HL-60 (cell line): ENCODE measurements around the gene SANBR.

Source experiments
- DNase-seq, 2 experiments: peaks; one replicate each; pipeline ENCODE4 v3.0.0-alpha.2; 2010 to 2020; ENCODE audit warnings: low read depth in 1 of 2, low spot score in 1 of 2
- H3K27ac ChIP-seq: fragments of 250-450 bp; sonication (Bioruptor Pico); replicated peaks from 2 replicates; pipeline ENCODE4 v1.5.1; 2020; ENCODE audit warnings: mild to moderate bottlenecking, moderate library complexity
- H3K27me3 ChIP-seq: fragments of 250-450 bp; sonication (Bioruptor Pico); 2 replicates; pipeline ENCODE4 v1.5.1; 2021; ENCODE audit warnings: mild to moderate bottlenecking, moderate library complexity; ENCODE audit not compliant: insufficient read depth, poor library complexity, severe bottlenecking
- H3K4me3 ChIP-seq: replicated peaks from 2 replicates; pipeline ENCODE4 v1.5.1; 2011; ENCODE audit warnings: mild to moderate bottlenecking, control low read depth, low read length; ENCODE audit not compliant: insufficient read depth
- CTCF ChIP-seq: IDR thresholded peaks from one replicate; pipeline ENCODE4 v1.5.1; 2011; ENCODE audit warnings: low read length, control low read depth, inconsistent platforms; ENCODE audit not compliant: insufficient read depth
- GABPA ChIP-seq: IDR thresholded peaks from 2 replicates; pipeline ENCODE4 v1.6.1; 2012; ENCODE audit warnings: low read depth
- POLR2AphosphoS5 ChIP-seq: IDR thresholded peaks from 2 replicates; pipeline ENCODE4 v1.6.1; 2012; ENCODE audit warnings: low read depth
- REST ChIP-seq: IDR thresholded peaks from 2 replicates; pipeline ENCODE4 v1.6.1; 2012; ENCODE audit warnings: low read depth; ENCODE audit not compliant: insufficient replicate concordance
- SPI1 ChIP-seq: IDR thresholded peaks from 2 replicates; pipeline ENCODE4 v1.6.1; 2012; ENCODE audit warnings: low read depth, mild to moderate bottlenecking, borderline replicate concordance

SANBR gene

DNA sequence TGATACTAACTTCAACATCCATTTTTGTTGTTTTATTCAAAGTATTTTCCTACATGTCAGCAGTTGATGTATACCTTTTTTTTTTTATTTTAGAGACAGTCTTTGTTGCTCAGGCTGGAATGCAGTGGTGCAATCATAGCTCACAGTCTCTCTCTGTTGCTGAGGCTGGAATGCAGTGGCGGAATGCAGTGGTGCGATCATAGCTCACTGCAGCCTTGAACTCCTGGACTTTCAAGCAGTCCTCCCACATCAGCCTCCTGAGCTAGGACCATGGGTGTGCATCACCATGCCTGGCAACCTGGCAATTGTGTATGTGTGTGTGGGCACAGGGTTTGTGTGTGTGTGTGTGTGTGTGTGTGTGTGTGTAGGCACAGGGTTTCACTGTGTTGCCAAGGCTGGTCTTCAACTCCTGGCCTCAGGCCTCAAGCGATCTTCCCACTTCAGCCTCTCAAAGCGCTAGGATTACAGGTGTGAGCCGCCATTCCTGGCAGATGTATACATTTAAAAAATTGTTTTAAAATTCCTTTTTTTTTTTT lies 24.8 kb downstream of the SANBR start:
- no peaks in the 10 kb centered on the region for H3K27me3 ChIP-seq
- DNase-seq = no peak
- no peak overlapping the region for H3K4me3 ChIP-seq
- TF ChIP-seq REST = no peak
- no peak for TF ChIP-seq POLR2AphosphoS5
- H3K27ac ChIP-seq = no peak overlapping the region

DNA sequence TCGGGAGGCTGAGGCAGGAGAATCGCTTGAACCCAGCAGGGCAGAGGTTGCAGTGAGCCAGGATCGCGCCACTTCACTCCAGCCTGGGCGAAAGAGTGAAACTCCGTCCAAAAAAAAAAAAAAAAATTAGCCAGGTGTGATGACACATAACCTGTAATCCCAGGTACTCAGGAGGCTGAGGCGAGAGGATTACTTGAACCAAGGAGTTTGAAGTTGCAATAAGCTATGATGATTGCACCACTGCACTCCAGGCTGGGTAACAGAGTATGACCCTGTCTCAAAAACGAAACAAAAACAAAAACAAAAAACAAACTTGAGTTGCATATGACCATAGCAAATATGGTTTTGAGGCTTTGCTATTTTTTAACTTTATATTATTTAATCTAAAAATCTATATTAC lies 25.8 kb downstream of the SANBR start:
- H3K27me3 ChIP-seq = no peaks in the 10 kb centered on the region
- no peak overlapping the region for H3K4me3 ChIP-seq
- H3K27ac ChIP-seq = no peak overlapping the region
- no peak for DNase-seq
- TF ChIP-seq REST (no peak), GABPA (no peak), CTCF (no peak)

DNA sequence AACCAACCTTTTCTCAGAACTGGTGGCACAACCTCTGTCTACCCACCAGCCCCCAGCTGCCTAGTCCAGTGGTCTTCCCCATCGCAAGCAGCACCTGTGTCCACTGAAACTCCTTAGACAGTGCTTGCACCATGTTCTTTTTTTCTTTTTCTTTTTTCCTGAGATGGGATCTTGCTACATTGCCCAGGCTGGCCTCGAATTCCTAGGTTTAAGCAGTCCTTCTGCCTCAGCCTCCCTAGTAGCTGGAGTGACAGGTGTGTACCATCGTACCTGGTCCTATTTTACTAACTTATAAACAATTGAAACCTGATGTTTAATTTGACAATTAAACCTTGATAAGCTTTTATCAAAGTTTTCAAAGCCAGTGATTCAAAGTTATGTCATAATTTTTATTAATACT lies 30.8 kb downstream of the SANBR start:
- Histone ChIP-seq H3K27me3 (no peaks in the 10 kb centered on the region), H3K27ac (no peak overlapping the region), H3K4me3 (no peak overlapping the region)
- no peak for DNase-seq
- TF ChIP-seq SPI1 (no peak), POLR2AphosphoS5 (no peak), REST (no peak), GABPA (no peak), CTCF (no peak)

DNA sequence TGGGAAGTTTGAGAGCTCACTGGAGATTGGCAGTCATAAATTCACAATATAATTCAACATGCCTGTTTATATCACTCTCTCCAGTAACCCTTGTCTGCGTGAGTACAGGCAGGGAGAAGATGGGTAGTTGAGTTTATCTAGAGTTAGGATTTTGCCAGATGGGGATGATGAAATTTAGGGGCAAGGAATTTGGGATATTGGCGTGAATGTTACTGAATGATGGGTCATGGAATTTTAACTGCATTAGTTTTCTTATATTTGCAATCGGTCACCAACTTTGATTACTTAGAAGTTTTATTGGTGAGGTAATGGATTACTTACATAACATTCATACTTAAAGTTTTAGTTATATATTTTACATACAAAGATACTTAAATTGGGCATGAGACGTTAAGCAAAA lies 35.1 kb downstream of the SANBR start:
- H3K27ac ChIP-seq = no peak overlapping the region
- DNase-seq = no peak
- H3K27me3 ChIP-seq = no peaks in the 10 kb centered on the region
- no peak overlapping the region for H3K4me3 ChIP-seq
- TF ChIP-seq REST = no peak
- no peak for TF ChIP-seq POLR2AphosphoS5
- TF ChIP-seq GABPA = no peak
- no peak for TF ChIP-seq SPI1
- no peak for TF ChIP-seq CTCF
